ENCODE data around the gene EHD2.
"Not testable (repeated sequence)": the region's sequence is repeated elsewhere in the genome, so short reads cannot be mapped to it uniquely, and the experiment has no call there.

The EHD2 gene

DNA sequence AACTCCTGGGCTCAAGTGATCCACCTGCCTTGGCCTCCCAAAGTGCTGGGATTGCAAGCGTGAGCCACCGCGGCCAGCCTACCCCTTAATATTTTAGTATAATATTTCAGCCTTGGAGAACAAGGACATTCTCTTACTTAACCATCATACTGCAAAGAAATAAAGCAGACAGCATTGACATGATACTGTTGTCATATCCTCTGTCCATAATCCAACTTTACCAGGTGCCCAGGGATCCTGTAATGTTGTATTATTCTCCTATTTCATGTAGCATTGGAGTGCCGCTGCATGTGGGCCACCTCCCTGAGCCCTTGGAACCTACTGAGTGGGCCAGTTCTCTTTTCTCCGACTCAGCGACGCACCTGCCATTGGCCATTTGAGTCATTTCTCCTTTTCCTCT is 21.4 kb upstream of the EHD2 start:
- no peak for DNase-seq

DNA sequence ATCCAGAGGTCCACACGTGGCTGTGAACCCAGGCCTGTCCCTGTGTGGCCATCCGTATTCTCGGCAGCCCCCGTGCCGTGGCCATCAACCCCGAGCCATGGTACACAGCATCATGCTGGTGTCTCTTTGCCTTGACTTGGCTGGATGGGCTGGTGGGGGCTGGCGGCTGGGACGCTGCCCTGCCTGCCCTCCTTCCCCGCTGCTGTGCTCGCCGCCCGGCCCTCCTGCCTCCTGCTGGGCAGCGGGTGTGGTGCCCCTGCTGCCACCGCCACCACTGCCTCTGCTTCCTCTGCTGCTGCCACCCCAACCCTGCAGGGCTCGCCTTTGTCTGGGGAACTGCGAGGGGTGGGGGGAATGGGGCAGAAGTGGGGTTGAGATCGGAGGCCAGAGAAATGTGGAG is 19.7 kb upstream of the EHD2 start:
- no peak for DNase-seq

DNA sequence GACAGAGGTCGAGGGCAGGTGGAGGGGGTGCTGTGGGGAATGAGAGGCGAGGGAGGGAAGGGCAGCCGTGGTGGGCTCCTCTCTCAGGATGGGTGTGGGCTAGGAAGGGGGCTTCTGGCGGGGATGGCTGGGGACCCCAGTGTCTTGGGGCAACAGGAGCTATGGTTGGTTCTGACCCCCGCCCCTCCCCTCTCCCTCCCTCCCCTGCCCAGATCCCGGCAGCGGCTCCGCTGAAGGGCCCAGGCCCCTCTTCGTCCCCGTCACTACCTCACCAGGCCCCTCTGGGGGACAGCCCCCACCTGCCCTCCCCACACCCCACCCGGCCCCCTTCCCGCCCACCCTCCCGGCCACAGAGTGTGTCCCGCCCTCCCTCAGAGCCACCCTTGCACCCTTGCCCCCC is 19.3 kb upstream of the EHD2 start:
- no peak for DNase-seq

DNA sequence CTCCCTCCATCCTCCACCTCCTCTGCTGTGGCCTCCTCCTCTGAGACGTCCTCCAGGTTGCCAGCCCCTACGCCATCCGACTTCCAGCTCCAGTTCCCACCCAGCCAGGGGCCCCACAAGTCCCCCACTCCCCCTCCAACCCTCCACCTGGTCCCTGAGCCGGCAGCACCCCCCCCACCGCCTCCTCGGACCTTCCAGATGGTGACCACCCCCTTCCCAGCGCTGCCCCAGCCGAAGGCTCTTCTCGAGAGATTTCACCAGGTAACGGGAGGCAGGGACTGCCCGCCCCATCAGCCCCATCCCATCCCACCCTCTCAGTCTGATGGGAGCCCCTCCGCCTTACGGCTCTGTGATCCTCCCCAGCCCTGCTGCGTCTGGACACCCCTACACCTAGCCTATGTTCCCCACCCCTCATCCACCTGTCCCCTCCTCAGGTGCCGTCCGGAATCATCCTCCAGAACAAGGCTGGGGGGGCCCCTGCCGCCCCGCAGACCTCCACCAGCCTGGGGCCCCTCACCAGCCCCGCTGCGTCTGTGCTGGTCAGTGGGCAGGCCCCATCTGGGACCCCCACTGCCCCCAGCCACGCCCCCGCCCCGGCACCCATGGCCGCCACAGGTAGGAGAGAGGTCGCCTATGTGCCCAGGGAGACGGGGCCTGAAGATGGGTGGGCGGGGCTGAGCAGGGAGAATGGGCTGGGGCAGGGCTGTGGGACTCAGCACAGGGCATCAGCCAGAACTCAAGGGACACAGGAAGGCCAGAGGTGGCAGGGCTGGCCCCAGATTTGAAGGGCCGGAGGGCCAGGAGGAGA is 18.6 kb upstream of the EHD2 start:
- DNase-seq = no peak

DNA sequence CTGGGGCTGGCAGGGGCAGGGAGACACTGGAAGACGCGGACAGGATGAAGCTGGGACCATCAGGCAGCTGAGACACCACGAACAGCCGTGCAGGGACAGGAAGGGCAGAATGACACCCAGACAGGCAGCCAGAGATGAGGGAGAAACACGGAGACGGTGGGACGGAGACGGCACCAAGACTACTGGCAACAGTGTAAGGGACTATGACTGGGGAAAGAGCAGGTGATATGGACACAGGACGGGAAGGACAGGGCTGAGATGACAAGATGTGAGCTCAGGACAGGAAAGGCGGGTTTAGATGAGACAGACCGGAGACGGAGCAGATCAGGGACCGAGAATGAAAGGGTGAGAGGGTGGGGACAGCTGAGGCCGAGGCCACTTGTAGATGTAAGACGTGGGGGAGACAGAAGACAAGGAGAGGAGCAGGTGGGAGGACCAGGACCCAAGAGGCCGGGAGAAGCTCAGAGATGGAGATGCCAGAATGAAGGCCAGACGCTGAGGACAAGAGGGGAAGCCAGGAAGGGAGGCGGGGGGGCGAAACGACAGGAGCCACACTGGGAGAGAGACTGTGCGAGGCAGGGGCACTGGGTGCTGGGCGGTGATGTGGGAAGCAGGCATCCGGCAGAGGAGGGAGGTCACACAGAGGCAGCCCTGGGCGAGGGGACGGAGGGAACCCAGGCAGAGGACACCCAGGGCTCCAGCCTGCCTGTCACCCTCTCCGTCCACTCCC is 17.5 kb upstream of the EHD2 start:
- no peak for DNase-seq

DNA sequence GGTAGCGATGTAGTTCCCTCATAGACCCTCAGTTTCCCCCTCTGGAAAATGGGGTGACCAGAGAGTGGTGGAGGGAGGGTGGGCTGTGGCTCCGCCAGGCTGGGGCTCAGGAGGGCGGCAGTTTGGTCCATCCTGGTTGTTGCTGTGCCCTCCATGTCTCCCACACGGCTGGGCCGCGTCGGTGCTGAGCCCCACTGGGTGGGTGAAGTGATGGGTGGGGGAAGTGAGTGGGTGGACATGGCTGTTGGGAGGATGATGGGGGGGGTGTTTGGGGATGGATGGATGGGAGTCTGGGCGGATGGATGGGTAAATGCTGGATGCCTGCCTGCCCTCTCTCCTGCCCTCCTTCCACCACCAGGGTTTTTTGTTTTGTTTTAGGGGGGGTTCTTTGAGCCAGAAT is 16.6 kb upstream of the EHD2 start:
- no peak for DNase-seq

DNA sequence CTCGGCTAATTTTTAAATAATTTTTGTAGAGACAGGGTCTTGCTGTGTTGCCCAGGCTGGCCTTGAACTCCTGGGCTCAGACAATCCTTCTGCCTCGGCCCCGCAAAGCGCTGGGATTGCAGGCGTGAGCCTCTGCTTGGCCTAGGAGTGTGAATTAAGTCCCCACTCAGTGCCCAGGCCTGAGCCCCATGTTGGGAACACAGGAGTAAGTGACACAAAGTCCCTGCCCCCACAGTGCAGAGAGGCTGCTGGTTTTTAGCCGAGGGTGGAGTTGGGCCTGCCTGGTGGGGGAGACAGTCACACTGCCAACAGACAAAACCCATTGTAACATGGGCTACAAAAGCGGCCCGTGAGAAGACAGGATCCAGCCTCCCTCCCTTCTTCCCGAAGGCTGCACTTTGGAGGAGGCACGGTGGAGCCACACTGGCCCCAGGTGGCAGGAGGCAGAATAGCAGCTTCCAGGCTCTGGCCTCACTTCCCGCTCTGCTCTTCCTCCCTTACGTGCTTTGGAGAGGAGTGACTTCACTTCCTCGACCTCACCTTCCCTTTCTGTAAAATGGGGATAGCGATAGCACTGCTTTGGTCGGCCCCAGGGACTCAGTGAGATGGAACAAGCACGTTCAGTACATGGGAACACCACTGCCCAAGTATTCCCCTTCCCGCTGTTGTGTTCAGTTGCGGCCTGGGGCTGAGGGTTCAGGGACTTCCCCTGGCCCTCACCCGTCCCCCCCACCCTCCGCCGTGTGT is 15.2 kb upstream of the EHD2 start:
- peak; percentile 67 for DNase-seq

DNA sequence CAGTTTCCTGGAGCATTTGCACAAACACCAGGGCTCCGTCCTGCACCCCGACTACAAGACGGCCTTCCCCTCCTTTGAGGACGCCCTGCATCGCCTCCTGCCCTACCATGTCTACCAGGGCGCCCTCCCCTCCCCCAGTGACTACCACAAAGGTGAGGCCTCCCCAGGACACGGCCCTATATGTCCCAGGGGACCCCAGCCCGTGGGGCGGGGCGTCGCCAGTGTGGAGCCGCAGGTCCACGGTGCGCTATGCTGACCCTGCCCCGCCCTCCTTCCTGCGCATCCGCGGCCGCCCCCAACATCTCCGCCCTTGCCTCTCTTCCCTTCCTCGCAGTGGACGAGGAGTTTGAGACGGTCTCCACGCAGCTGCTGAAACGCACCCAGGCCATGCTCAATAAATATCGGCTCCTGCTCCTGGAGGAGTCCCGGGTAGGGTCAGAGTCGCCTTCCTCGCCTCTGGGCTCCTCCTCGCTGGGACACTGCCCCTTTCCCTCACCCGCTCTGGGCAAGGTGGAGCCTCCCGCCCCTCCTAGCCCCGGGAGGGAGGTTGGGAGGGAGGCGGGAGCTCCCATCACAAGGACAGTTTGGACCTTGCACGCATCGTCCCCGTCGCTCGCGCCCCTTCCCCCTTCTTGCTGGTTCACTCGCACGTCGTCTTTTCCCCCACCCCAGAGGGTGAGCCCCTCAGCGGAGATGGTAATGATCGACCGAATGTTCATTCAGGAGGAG is 14.4 kb upstream of the EHD2 start:
- DNase-seq = no peak

DNA sequence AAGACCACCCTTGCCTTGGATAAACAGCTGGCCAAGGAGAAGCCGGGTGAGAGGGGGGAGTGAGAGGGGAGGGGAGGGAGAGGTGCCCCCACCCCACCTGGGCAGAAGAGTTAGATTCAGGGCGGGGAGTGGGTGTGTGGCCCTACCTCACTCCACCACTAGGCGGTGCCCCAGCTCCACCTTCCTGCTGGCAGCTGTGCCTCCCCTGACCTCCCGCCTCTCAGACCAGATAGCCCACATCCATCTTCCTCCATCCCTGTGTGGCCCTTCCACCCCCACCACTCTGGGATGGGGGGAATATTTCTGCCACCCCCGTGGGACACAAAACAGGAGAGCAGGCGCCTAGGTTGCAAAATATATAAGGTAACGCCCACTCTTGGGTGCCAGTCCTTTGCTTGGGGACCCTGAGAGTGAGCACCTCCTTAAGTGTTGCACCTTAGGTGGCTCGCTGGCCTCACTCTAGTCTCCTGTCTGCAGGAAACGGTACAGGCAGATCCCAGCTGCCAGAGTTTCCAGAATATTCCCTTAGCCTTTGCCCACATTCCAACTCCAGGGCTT is 13.8 kb upstream of the EHD2 start:
- peak; percentile 68 for DNase-seq

DNA sequence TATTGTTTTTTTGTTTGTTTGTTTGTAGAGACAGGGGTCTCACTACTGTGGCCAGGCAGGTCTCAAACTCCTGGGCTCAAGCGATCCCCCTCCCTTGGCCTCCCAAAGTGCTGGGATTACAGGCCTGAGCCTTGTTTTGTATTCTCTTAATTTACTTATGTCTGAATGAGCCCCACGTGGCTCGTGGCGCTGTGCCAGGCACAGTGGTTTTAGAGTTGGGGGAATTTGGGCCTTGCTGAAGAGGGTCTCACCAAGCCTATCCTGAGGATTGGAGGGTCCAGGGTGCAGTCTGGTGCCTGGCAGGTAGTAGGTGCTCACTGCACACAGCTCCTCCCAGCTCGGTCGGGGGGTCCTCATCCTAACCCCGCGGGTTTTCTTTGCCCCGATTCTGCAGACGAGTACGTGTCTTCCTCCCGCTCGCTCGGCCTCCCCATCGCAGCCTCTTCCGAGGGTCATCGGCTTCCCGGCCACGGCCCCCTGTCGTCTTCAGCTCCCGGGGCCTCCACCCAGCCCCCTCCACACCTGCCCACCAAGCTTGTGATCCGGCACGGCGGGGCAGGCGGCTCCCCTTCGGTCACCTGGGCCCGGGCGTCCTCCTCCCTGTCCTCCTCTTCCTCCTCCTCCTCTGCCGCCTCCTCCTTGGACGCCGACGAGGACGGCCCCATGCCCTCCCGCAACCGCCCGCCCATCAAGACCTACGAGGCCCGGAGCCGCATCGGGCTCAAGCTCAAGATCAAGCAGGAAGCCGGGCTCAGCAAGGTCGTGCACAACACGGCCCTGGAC is 12.1 kb upstream of the EHD2 start:
- no peak for DNase-seq

DNA sequence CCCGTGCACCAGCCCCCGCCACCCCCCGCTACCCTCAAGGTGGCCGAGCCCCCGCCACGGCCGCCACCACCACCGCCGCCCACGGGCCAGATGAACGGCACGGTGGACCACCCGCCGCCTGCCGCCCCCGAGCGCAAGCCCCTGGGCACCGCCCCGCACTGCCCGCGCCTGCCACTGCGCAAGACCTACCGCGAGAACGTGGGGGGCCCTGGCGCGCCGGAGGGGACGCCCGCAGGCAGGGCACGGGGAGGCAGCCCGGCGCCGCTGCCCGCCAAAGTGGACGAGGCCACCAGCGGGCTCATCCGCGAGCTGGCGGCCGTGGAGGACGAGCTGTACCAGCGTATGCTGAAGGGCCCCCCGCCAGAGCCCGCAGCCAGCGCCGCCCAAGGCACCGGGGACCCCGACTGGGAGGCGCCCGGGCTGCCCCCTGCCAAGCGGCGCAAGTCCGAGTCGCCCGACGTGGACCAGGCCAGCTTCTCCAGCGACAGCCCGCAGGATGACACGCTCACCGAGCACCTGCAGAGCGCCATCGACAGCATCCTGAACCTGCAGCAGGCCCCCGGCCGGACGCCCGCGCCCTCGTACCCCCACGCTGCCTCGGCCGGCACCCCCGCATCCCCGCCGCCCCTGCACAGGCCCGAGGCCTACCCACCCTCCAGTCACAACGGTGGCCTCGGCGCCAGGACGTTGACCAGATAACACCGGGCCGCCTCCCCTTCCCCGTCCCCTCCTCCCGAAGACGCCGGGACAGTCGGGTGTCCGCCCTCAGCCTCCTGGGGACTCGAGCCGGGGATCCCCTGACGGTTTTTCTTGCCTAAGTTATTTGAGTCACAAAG is 11.3 kb upstream of the EHD2 start:
- DNase-seq = no peak

DNA sequence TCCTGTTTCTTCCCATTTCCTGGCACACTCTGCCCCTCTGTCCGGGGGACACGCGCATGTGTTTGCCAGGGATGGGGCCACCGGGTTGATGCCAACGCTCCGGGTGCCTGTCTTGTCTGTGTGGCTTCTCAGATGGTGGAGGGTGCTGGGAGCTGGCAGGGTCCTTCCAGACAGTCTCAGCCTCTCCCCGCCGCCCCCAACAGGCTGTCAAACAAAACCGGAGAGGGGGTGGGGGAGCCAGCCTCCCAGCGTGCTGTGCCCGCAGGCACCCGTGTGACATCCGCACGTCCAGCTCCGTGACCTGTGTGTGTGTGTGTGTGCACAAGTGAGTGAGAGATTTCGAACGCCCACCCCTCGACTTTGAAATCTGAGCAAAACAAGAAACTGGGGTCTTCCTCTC is 10.6 kb upstream of the EHD2 start:
- DNase-seq = no peak

DNA sequence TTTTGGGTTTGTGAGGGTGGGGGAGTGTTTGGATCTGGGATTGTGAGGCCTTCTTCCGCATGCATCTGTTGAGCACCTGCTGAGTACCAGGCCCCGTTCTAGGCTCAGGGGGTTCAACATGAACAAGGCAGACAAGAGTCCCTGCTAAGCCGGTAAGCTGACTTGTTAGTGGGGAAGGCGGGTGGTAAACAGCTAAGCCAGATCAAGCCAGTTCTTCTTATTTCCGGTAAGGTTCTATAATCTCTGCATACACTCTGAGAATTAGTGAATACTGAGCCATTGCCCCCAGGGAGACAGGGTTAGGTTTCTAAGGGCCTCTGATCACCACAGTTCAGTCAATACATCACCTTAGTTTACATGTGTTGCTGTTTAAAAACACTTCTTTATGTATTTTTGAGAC is 9.9 kb upstream of the EHD2 start:
- DNase-seq = no peak

DNA sequence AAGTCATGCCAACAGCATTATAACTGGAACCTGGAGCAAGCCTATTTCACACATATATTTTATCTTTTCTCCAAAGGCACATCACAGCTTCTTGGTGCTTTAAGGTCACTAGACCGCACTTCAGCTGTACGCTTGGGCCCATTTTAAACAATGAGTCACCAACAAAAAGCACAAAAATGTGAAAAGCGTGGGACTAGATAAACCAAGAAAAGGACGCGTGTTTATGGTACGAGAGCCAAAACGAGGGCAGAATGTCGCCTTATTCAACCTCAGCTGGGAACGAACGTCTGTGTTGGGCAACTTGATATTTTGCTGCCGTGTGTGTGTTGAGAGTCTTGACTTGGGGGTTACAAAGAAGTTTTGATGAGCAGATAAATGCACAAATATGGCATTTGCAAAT is 9.2 kb upstream of the EHD2 start:
- no peak for DNase-seq

DNA sequence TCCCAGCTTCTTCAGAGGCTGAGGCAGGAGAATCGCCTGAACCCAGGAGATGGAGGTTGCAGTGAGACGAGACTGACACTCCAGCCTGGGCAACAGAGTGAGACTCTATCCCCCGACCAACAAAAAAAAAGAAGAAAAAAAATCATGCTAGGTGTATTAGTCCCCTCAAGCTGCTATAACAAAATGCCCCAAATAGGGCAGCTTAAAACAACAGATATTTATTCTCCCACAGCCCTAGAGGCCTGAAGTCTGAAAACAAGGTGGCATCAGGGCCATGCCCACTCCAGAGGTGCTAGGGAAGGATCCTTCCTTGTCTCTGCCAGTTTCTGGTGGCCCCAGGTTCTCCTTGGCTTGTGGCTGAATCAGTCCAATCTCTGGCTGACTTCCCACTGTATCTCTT is 8.6 kb upstream of the EHD2 start:
- DNase-seq = no peak

DNA sequence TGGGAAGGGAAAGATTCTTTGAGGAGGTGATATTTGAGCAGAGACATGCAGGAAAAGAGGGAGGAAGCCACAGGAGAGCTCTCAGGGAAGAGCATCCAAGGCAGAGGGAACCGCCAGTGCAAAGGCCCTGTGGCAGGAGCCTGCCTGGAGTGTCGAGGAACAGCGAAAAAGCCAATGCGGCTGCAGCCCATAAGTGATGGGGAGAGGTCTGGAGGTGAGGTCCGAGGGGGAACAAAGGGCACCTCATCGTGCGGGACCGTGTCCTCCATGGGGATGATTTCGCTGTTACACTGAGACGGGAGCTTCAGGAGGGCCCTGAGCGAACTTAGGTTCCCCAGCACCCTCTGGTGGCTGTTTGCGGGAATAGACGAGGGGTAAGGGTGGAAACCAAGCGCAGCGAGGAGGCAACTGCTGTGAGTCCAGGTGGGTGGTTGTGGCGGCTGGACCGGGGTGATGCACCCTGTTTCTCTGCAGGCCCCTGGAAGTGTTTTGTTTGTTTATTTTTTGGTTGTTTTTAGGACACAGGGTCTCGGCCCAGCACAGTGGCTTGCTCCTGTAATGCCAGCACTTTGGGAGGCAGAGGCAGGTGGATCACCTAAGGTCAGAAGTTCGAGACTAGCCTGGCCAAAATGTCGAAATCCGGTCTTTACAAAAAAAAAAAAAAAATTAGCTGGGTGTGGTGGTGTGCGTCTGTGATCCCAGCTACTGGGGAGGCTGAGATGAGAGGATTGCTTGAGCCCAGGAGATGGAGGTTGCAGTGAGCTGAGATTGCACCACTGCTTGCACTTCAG is 5.9 kb upstream of the EHD2 start:
- peak; percentile 78 for DNase-seq

DNA sequence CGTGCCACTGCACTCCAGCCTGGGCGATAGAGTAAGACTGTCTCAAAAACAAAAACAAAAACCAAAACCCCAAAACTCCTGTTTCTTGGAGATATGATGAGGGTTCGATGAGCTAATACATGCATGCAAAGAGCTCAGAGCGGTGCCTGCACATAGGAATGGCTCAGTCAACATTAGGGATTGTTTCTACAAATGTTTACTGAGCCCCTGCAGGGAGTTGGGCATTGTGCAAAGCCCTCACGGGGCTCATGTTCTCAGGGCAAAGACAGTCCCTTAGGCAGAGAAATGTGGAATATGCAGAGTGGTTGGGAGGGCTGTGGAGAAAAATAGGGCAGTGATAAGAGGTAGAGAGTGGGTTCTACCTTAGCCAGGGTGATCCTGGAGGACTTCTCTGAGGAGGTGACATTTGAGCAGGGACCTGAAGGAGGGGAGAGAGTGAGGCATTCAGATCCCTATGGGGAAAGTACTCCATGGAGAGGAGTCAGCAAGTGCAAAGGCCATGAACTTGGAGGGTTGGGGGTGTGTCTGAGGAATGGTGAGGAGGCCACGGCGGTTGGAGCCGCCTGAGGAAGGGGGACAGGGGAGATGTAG is 1.5 kb upstream of the EHD2 start:
- no peak for DNase-seq

DNA sequence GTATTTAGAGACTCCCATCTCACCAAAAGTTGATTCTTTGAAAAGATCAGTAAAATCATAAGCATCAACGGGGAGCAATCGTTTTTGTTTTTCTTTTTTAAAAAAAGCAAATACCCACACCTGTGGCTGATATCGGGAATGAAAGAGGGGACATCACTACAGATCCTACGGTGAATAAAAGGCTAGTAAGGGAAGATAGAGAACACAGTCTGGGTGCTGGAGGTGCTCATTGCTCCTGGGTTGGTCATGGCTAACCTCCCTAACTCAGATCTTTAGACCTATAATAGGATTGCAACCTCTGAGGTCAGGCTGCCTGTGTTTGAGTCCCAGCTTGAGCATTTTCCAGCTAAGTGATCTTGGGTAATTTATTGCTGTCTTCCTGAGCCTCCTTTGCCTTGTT is 1.1 kb downstream of the EHD2 start:
- no peak for DNase-seq

DNA sequence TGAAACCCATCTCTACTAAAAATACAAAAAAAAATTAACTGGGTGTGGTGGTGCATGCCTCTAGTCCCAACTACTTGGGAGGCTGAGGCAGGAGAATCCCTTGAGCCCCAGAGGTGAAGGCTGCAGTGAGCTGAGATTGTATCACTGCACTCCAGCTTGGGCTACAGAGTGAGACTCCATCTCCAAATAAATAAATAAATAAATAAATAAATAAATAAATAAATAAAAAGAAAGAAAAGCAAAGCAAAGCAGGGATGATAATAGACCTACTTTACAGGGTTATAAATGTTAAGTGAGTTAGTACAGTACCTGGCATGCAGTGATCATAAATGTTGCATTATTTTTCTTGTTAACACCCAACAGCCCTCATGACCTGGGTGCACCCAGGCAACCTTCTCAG is 1.6 kb downstream of the EHD2 start:
- DNase-seq = not testable (repeated sequence)

Measured in CD4-positive, alpha-beta T cell treated with Interleukin-17A for 4 hours (primary cell).